NOMO-1 treated with dmso at 0.1 percent for 144 hours (cell line): ENCODE measurements around the gene CRTC1.

ENCODE experiments used
- DNase-seq: peaks from one replicate; lab custom pipeline; 2025; ENCODE audit not compliant: unreplicated experiment; lab: John Stamatoyannopoulos, UW

Gene CRTC1

GRCh38 chr19:18743784-18744418 is 60.4 kb downstream of the CRTC1 start:
- no peak for DNase-seq

- no peak for DNase-seq
Measured at GRCh38 chr19:18745012-18745735, 61.7 kb downstream of the CRTC1 start.

- DNase-seq = no peak
Measured at GRCh38 chr19:18745931-18746330, 62.5 kb downstream of the CRTC1 start.

- DNase-seq = no peak
Measured at GRCh38 chr19:18746401-18747325, 63.2 kb downstream of the CRTC1 start.

- no peak for DNase-seq
Measured at GRCh38 chr19:18749362-18750231, 66.1 kb downstream of the CRTC1 start.

- no peak for DNase-seq
Measured at GRCh38 chr19:18750295-18750970, 67.0 kb downstream of the CRTC1 start.

GRCh38 chr19:18751571-18751970 is 68.1 kb downstream of the CRTC1 start:
- DNase-seq = no peak

- no peak for DNase-seq
Measured at GRCh38 chr19:18754501-18754900, 71.0 kb downstream of the CRTC1 start.

GRCh38 chr19:18756896-18757295 is 73.4 kb downstream of the CRTC1 start:
- no peak for DNase-seq

- DNase-seq = no peak
Measured at GRCh38 chr19:18759304-18759994, 76.0 kb downstream of the CRTC1 start.

GRCh38 chr19:18759995-18760426 is 76.5 kb downstream of the CRTC1 start:
- DNase-seq = no peak

- DNase-seq = no peak
Measured at GRCh38 chr19:18760440-18761383, 77.2 kb downstream of the CRTC1 start.

GRCh38 chr19:18761531-18762110 is 78.1 kb downstream of the CRTC1 start:
- DNase-seq = no peak

GRCh38 chr19:18762125-18763023 is 78.9 kb downstream of the CRTC1 start:
- no peak for DNase-seq

GRCh38 chr19:18763674-18764590 is 80.5 kb downstream of the CRTC1 start:
- no peak for DNase-seq

- no peak for DNase-seq
Measured at GRCh38 chr19:18764591-18765051, 81.1 kb downstream of the CRTC1 start.
